ENCODE data around the gene ZMIZ1.
"Not testable (repeated sequence)": the region's sequence is repeated elsewhere in the genome, so short reads cannot be mapped to it uniquely, and the experiment has no call there.

The ZMIZ1 gene

DNA sequence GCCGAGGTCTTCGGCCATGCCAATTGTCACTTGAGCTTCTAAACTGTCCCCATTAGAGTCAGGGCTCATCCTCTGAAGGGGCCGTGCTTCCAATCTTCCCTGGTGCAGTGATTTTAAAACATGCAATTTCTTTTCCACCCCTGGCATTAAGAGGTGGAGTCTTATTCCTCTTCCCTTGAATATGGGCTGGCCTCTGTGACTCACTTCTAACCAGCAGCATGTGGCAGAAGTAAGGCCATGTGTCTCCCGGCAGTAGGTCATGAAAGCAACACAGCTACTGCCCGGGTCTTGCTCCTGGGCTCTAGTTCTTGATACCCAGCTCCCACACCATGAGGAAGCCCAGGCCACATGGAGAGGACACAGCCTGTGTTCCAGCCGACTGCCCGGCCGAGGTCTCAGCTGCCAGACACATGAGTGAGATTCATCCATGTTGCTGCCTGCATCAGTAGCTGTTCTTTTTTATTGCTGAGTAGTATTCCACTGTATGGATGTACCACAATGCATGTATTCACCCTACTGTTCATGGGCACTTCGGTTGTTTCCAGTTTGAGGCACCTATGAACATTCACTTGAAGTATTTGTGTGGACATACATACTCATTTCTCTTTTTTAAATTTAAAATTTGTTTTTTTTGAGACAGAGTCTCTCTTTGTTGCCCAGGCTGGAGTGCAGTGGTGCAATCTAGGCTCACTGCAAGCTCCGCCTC is 264.0 kb downstream of the ZMIZ1 start:
- DNase-seq: not testable (repeated sequence)

DNA sequence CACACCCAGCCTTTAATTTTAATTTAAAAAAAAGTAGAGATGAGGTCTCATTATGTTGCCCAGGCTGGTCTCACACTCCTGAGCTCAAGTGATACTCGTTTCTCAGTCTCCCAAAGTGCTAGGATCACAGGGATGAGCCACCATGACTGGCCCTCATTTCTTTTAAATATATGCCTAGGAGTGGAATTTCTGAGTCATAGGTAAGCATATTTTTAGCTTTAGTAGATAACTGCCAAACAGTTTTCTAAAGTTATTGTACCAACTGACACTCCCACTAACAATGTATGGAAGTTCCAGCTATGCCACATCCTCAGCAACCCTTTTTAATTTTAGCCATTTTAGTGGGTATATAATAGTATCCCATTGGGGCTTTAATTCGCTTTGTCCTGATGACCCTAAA is 264.7 kb downstream of the ZMIZ1 start:
- DNase-seq: no peak

DNA sequence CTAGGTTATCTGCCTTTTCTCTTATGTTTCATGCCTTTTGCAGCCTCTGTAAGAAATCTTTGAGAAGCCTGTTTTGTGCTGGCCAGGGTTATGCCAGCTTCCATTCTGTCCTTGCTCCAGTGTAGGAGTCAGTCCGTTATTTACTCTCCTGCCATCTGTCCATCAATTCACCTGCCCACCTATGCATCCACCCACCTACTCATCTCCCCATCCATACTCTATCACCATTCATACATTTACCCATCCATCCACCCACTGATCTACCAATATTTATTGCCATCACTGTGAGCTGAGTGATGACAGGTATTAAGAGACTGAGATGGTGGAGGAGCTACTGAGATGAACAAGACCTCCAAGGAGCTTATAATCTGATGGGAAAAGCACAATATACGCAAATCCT is 265.8 kb downstream of the ZMIZ1 start:
- DNase-seq: no peak

DNA sequence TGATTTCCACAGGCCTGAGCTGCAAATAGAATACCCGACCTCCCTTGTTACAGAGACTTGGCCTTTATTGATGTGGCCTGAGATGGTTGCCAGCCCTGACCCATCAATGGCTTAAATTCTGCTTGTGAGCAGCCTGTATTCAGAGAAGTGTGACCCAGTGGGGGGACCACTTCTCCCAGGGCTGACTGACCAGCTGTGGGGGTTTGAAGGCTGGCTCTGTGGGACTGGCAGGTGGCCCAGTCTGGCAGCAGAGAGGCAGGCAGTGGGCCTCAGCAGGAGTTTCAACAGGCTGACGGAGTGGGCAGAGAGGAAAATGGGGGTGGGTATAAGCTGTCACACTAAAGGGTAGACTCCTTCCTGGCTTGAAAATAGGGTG is 266.3 kb downstream of the ZMIZ1 start:
- no peak for DNase-seq

DNA sequence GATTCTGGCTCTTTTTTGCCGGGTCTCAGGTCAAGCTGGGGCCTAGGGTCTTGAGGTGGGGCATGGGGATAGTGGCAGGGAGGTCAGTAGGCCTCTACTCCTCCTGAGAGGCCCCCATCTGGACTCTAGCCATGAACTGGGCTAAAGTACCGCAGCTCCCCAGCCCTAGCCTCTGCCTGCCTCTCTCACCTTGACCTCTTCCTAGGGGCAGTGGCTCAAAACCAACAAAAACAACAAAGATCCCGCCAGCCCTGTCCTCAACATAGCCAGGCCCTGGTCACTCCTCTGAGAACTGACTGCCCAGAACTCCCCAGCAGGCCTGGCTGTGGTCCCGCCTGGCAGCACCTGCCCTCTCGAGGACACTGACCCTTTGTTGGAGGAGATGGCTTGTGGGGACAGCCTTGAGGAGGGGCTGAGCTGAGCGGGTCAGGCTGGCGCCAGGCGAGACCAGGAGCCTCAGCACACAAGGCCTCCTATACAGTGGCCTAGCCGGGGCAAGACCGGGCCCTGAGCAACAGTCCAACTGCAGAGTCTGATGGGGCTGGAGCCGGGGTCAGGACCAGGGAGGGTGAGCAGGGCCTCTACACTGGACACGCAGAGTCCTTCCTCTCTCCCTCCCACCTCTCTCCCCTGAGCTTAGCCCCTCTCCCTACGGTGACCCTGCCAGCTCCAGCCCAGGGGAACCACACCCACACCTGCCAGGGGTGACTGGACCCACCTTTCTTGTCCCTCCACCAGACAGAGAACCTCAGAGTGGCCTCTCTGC is 266.9 kb downstream of the ZMIZ1 start:
- no peak for DNase-seq

DNA sequence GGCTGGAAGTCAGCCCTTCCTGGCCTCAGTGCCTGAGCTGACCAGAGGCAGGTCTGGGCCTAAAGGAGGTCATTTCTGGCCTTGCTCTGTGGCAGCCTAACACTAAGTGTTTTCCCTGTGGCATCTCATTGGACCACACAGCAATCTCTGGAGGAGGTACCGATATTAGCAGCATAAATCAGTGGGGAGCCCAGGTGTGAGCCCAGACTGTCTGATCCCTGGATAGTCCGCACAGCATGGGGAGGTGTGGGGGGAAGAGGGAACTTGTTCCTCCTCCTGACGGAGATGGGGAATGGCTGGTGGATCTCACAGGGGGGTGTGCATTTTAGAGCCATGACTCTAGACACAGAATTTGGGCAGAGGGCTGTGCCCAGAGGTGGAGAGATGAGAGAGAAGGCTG is 267.5 kb downstream of the ZMIZ1 start:
- DNase-seq: no peak

DNA sequence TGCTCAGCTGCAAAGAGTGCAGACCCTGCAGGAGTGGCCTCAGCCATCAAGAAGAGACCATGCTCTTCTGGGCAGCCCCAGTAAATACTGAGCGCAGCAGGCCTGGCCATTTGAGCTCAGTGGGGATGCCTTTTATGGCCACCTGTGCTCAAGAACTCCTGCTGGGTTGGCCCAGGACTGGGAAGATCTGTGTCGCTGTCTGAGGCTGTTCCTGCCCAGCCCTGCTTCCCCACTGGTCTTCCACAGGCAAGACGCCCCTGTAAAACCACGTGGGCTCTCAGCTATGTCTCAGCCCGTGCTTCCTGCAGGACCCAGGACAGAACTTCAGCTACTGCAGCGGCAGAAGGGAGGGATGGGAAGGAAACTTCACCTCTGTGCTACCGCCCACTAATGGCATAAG is 268.0 kb downstream of the ZMIZ1 start:
- DNase-seq: no peak

DNA sequence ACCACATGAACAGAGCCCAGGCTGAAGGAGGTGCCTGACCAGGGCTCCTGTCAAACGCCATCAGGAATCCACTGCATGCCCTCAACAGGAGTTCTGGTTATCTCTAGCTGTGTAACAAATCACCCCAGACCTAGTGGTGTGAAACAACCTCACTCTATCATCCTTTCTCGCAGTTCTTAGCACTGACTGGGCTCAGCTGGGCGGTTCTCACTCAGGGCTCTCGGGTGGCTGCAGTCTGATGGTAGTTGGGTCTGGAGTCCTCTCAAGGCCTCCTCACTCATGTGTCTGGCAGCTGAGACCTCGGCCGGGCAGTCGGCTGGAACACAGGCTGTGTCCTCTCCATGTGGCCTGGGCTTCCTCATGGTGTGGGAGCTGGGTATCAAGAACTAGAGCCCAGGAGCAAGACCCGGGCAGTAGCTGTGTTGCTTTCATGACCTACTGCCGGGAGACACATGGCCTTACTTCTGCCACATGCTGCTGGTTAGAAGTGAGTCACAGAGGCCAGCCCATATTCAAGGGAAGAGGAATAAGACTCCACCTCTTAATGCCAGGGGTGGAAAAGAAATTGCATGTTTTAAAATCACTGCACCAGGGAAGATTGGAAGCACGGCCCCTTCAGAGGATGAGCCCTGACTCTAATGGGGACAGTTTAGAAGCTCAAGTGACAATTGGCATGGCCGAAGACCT is 269.2 kb downstream of the ZMIZ1 start:
- not testable (repeated sequence) for DNase-seq

DNA sequence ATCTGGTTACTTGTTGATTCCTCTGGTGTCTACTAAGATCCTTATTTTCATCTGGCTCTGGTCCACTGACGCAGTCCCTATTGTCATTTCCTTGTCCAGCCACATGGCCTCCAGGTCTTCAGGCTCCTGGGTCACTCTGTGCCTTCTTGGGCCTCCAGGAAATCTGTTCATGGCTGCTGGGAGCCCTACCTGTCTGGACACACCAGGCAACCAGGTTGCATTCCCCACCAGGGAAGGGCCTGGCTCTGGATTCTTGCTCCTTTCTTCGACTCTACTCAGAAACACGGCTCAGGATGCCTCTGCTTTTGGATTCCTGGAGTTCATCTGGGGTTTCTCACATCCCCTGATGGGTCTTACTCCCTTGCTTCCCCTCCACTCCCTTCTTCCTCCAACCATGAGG is 270.5 kb downstream of the ZMIZ1 start:
- DNase-seq: no peak

DNA sequence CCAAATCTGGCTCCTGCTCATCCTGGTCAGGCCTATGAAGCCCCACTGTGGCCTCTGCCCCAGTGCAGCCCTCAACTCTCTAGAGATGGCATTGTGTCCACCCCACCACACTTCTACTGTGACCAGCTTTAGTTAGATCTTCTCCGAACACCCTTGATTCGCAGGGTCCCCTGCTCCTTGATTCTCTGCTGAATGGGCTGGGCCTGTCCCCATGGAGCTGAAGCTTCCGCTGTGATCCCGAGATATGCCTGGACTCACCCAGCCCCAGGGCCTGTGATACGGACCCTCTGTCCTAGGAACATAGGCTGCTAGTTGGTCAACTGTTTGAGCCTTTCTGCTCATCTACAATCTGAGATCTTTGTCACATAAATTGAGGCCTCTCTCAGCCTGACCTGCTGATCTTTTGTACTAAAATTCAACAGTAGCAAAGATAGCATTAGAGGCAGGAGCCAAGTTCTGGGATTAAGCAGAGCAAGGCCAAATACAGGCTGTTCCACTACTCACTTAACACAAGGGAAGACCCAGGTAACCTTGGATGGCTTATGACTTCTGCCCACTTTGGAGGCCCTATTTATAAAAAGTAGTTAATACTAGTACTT is 272.0 kb downstream of the ZMIZ1 start:
- DNase-seq: no peak

DNA sequence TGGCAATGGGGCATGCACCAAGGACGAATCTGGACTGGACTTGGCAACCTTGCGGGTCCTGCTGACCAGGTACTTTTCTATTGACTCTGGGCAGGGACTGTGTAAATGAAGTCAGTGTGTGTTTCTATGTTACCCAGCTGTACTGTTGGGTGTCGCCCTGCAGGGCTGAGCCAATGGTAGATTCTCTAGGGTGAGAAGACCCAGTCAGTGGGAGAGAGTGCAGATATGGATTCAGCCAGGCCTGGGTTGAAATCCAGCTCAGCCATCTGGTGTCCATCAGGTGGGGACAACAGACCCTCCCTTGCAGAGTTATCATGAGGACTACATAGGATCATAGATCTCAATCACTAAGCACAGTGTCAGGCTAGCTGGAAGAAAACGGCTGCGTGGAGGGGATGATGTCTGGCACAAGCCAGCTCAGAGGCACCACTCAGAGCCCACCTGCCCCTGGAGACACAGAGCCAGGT is 273.6 kb downstream of the ZMIZ1 start:
- DNase-seq: no peak

DNA sequence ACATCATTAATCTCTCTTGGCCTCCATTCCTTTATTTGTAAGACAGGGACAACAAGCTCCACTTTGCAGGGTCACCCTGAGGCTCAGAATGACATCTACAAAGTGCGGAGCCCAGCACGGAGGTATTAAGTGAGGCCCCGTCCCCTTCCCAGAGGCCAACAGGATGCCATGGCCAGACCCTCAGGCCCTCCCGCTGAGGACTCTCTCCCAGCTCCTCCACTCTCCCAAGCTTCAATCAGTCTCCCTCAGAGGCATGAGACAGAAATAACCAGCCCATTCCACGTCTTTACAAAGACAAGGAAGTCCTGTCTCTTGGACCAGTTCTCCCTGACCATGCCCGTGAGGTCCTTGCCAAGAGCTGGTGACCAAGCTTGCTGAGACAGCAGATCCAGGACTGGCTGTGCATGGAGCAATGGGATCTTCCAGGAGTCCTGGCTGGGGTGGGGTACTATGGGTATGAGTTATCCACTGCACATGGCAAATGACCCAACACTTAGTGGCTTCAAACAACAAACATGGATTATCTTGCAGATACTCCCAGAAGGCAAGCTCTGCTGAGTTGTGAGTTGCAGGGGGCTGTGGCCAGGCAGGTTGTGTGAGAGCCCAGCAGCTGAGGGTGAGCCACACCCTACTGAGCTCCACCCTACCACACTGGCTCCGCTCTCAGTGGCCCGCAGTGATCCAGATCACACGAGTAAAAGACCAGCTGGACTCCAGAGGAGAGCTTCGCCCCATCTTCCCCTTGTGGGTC is 274.2 kb downstream of the ZMIZ1 start:
- DNase-seq: no peak

DNA sequence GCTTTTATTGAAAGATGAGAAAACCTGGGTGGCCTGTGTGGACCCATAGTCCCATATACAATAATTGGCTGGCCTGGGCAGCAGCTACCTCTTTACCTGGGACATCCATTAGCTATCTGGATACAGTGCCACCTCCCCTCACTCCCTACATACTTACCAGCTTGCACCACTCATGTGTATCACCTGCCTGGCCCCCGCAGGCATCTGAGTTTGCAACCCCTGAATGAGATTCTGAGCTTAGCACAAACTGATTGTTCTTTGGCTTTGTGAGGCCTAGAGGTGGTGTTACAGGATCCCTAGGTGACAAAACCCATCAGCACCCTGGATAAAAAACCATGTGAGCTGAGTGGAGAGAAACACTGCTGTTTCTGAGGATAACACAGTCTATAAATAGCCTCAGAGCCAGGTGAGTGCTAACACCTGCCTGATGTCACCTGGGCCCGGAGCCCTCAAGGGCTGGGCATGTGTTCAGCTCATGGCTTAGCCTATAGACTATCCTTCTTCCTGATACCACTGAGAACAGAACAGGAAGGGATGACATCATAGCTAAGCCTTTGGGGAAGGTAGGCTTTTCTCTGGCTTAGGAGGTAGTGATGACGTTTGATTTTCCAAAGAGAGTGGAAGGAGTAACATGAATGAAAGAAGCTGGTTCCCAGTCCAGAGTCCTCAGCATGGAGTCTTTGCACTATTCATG is 275.9 kb downstream of the ZMIZ1 start:
- DNase-seq: no peak

DNA sequence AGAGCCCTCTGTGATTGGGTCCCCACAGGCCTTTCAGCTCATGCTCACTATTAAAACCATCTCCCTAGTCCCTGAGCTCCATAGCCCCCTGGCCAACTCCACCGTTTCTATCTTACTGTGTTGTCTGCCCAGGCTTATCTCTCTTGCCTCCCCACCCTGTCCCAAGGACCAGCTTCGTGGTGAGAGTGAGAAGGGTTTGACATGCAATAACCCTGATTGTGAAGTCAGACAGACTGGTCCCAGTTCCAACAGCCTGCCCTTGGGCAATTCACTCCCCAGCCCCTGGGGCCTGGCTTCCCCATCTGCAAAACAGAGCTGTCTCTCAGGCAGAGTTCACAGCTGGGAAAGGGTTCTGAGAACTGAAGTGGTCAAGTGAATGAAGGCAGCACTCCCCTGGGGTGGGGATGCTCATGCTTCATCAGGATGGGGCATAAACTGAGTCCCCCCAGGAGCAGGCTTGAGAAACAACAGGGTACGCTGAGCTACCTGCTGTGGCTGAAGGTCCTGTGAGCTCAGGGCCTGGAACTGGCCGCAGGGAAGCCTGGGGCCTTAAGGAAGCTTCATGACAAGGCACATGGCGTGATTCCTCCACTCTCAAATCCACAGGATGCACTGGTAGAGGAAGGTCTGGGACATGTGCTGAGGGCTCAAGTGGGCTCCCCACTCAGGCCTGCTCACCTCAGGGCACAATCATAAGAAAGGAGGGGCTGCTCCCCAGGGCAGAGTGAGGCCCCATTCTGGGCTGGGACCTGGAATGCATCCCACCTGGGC is 276.7 kb downstream of the ZMIZ1 start:
- DNase-seq: no peak

DNA sequence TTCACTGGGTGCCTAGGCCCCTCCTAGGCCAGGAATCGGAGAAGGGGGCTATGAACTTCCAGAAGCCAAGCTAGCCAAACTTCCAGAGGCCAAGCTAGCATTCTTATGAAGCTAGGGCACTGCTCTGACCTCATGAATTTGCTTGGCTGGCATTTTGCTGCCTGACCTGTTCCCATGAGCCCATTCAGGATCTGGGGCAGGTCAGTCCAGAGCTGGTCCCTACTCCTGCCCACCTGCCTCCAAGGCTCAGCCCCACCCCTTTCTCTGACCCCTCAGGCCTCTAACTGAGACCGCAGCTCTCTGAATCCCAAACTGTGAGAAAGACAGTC is 277.2 kb downstream of the ZMIZ1 start:
- no peak for DNase-seq

DNA sequence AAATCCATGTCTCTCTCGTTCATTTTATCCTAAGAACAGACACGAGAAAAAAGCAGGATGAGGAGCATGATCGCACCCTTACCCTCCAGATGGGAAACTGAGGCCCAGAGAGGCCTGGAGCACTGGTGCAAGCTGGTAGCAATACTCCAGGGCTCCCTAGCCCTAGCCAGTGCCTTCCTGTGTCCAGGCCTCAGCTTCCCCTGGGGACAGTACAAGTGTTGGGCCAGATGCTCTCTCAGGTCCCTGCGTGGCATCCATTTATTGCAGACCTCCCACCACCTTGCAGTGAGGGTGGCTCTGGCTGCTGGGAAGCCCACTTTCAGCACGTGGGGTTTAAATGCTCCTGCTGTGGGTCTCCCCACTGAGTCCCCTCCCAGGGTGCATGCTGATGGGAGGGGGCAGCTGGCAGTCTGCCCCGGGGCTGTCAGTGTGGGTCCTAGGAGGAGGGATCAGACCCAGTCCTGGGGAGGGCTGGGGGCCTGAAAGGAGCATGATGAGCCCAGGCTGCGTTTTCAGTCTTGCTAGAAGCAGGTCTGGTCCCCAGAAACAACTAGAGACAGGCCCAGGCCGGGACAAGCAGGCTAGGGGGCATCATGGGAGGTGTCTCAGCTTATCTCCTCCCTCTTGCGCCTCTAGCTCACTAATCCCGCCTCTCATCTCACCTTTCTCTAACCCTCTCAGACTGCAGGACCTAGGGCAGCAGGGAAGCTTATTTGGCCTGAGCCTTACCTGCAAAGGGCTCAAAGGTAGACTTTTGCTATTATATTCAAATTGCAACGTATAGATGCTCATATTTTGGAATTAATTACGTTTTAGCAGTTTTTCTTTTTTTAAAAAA is 277.8 kb downstream of the ZMIZ1 start:
- no peak for DNase-seq

DNA sequence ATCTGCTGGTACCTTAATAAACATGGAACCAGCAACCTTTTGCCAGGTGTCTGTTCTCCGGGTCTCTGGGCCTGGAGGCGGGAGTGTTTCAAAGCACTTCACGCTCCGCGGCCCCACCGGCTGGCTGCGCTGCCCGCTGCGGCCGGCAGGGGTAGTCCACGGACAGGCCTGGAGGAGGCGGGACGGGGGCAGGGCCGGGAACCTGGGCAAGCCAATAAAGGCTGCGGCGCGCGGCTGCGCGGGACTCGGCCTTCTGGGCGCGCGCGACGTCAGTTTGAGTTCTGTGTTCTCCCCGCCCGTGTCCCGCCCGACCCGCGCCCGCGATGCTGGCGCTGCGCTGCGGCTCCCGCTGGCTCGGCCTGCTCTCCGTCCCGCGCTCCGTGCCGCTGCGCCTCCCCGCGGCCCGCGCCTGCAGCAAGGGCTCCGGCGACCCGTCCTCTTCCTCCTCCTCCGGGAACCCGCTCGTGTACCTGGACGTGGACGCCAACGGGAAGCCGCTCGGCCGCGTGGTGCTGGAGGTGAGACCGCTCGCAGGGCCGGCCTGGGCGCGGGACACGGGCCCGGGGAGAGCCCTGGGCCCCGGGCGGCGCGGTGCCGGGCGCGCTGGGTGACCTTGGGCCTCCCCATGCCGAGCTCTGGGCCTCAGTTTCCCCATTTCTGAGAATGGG is 278.6 kb downstream of the ZMIZ1 start, which contains the start of gene PPIF:
TSS of gene PPIF (plus strand) at position 244 of the 668 bp plus-strand sequence. CDS start at position 324, 80 bp downstream.
- DNase-seq: peak; percentile 91

DNA sequence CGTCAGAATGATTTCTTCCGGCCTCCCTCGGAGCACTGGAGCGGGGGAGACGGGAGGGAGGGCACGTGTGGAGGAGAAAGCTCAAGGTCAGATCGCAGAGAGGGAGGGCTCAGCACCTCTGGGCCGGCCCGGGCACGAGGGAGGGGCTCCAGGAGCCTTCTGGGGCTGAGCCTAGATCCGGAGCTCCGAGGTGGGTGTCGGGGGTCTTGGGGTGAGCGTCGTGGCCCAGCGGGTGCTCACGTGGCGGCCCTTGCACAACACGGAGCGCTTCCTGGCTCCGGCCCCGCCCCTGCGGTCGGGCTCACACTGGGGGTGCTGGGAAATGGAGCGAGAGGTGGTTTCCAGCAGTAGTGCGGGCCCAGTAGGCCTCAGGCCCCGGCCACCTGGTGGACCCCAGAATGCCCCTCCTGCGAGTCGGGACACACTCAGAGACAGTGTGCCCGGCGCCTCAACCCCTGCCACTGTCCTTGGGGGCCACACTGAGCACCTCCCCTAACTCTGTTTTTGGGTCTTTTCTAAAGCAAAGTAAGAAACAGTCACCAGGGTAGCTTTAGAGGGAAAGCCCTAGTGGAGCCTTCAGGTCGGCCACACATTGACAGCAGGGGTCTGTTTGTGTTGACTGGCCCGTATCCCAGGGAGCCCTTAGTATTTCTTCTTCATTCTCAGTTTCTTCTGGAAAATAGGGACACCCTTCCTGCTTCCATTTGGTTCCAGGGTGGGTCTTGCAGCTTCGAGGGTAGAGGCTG is 279.3 kb downstream of the ZMIZ1 start:
- DNase-seq: no peak

DNA sequence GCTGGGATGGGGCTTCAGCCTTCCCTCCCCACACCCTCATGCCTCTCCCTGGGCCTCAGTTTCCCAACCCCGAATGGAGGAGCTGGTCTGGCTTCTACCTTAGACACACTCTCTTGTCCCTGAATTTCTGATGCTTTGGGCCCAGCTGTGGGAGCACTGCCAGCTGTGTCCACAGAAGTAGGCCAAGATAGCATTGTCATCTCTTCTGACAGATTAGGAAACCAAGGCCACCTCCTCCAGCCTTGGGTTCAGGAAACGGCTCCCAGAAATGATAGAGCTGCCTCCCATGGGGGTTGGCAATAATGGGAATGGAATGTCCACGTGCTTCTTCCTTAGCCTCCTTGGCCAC is 279.8 kb downstream of the ZMIZ1 start:
- no peak for DNase-seq
